ENCODE data around the gene PTPRM. TPM values are rescaled to one million over a fixed set of nuclear protein-coding genes. Genes with fewer than 3 reads are reported as not detected.

Gene PTPRM
- total and polyA plus RNA-seq, 2 of the 8 experiments (the other 6 are each of a cell fraction or from before 2014, with no cell fraction given) = 4.1 to 7.0 TPM

- no peak overlapping the region for H3K9ac ChIP-seq (replicated peaks in 1 of 4; ENCODE audit: extremely low read depth in 1 of 4, low read depth in 3 of 4, low read length in 3 of 4)
- no peak overlapping the region for H3K23ac ChIP-seq (ENCODE audit: insufficient read length)
- H4K91ac ChIP-seq (replicated peaks; ENCODE audit: insufficient read length, low read length) = no peak overlapping the region
- CTCF ChIA-PET (ENCODE audit: partially characterized antibody) = interaction anchor here (0.6 to 1.2 kb wide), 3 partner anchors 10 to 406 kb away, joined by 3 to 4 read pairs (median 3); no protein-coding TSS in a partner anchor
- H3K23me2 ChIP-seq (ENCODE audit: low read depth, low read length) = no peaks in the 10 kb centered on the region
- TF ChIP-seq GABPA (IDR thresholded peaks at IDR 0.05; ENCODE audit: borderline replicate concordance, insufficient read depth, low read length) (no peak), CHD2 (IDR thresholded peaks at IDR 0.05; ENCODE audit: low read length) (no peak), PHF8 (conservative IDR thresholded peaks at IDR 0.05; ENCODE audit: low read depth, low read length) (no peak), RAD21 (IDR thresholded peaks at IDR 0.05 in 1 of 2, conservative IDR thresholded peaks at IDR 0.05 in 1 of 2; ENCODE audit: low read depth in 2 of 2, low read length in 2 of 2) (peak; percentile 43 to 55), SUZ12 (IDR thresholded peaks at IDR 0.05; ENCODE audit: low read length) (no peak), BRCA1 (IDR thresholded peaks at IDR 0.05; ENCODE audit: low read depth, low read length) (no peak), E2F6 (IDR thresholded peaks at IDR 0.05) (no peak), POLR2A (IDR thresholded peaks at IDR 0.05; ENCODE audit: control extremely low read depth in 1 of 2, low read depth in 2 of 2, low read length in 2 of 2) (no peak), CTCF (IDR thresholded peaks at IDR 0.05; ENCODE audit: control extremely low read depth in 1 of 3, insufficient read depth in 1 of 3, low read depth in 1 of 3, low read length in 3 of 3) (peak; percentile 12 to 43 (median 25); a peak in 3 of 4 replicates)
- DNase-seq (ENCODE audit: low read depth in 1 of 2, low spot score in 2 of 2) = no peak
- H3K4me2 ChIP-seq (ENCODE audit: insufficient read depth in 1 of 2, low read depth in 2 of 2, low read length in 2 of 2) = no peak overlapping the region
- FAIRE-seq = no peak
- no peaks in the 10 kb centered on the region for H3K27me3 ChIP-seq (replicated peaks in 1 of 4; ENCODE audit: control insufficient read depth in 3 of 4, extremely low read depth in 1 of 4, insufficient read depth in 3 of 4, low read length in 3 of 4)
- no peak overlapping the region for H3K18ac ChIP-seq (ENCODE audit: extremely low read depth, low read length)
- H3K9me3 ChIP-seq (ENCODE audit: insufficient read depth in 2 of 2, low read depth in 1 of 2, low read length in 1 of 2) = no peaks in the 10 kb centered on the region
- 70% methylated on average over 6 of the region's 6 CpGs; no CpG with 5 or more reads in 1 of the 2 experiments for WGBS, 2 experiments (ENCODE audit: extremely low coverage in 1 of 2, insufficient coverage in 1 of 2, insufficient read length in 1 of 2, insufficient replicate concordance in 2 of 2, low coverage in 1 of 2, low lambda C conversion rate in 2 of 2, missing lambda C conversion rate in 1 of 2)
- no peaks in the 10 kb centered on the region for H3K79me1 ChIP-seq (ENCODE audit: low read depth, low read length)
- H3K79me2 ChIP-seq (ENCODE audit: control insufficient read depth in 1 of 2, insufficient read depth in 2 of 2, low read length in 2 of 2) = no peaks in the 10 kb centered on the region
- H3K36me3 ChIP-seq (ENCODE audit: control insufficient read depth in 2 of 4, insufficient read depth in 4 of 4, low read length in 3 of 4) = no peaks in the 10 kb centered on the region
- no peak overlapping the region for H3K4ac ChIP-seq (replicated peaks; ENCODE audit: insufficient read length, low read depth, low read length)
- no peaks in the 10 kb centered on the region for H4K20me1 ChIP-seq (replicated peaks in 1 of 2; ENCODE audit: control insufficient read depth in 1 of 2, insufficient read depth in 2 of 2, low read length in 2 of 2)
- H2BK12ac ChIP-seq (ENCODE audit: low read depth, low read length) = no peak overlapping the region
- H3K14ac ChIP-seq (ENCODE audit: insufficient read length) = no peak overlapping the region
- H3K27ac ChIP-seq (ENCODE audit: low read depth, low read length) = no peak overlapping the region
- no peak overlapping the region for H2BK15ac ChIP-seq (ENCODE audit: low read length)
- H3K4me1 ChIP-seq (replicated peaks in 1 of 4; ENCODE audit: control insufficient read depth in 3 of 4, insufficient read depth in 4 of 4, low read length in 3 of 4) = peaks cover 3 to 15% (median 8%) of the 10 kb centered on the region in 4 experiments; a peak in 6 of 7 replicates
- H4K8ac ChIP-seq (ENCODE audit: extremely low read depth, insufficient read depth, low read length) = no peak overlapping the region
- no peak overlapping the region for H2BK120ac ChIP-seq (replicated peaks; ENCODE audit: low read depth, low read length)
- no peak overlapping the region for H3K4me3 ChIP-seq (ENCODE audit: extremely low read depth in 1 of 4, insufficient read depth in 2 of 4, low read depth in 3 of 4, low read length in 4 of 4)
- no peak overlapping the region for H2BK20ac ChIP-seq (ENCODE audit: low read length)
- POLR2A ChIA-PET (ENCODE audit: partially characterized antibody) = no interaction called here
- no peak overlapping the region for H4K5ac ChIP-seq (ENCODE audit: insufficient read length, low read depth, low read length)
- H2BK5ac ChIP-seq (ENCODE audit: low read depth, low read length) = no peak overlapping the region
- H2AK5ac ChIP-seq (ENCODE audit: low read depth, low read length) = no peak overlapping the region
- H3K56ac ChIP-seq (replicated peaks; ENCODE audit: insufficient read length, low read depth, low read length) = no peak overlapping the region
- H2AFZ ChIP-seq (ENCODE audit: low read length) = no peak overlapping the region; the same call in 1 of the 2 replicates
These were observed 792.0 kb downstream of the PTPRM start for GRCh38 chr18:8359076-8359475.
